Muscle layer of duodenum (tissue), 2 donors: Measurements from ENCODE around the gene TRAFD1.
A peak's percentile ranks its signal among the peaks of the same experiment; 100 is the strongest.
"Not testable (repeated sequence)": the region's sequence is repeated elsewhere in the genome, so short reads cannot be mapped to it uniquely, and the experiment has no call there.

Source experiments
- H3K27ac ChIP-seq: one replicate; pipeline ENCODE4 v1.7.0; 2013; ENCODE audit warnings: mild to moderate bottlenecking, low read length
- H3K27me3 ChIP-seq: one replicate; pipeline ENCODE4 v1.7.0; 2013; ENCODE audit warnings: low read depth, mild to moderate bottlenecking, control low read depth, low read length
- H3K36me3 ChIP-seq, 2 donors: one replicate each; pipeline ENCODE4 v1.7.0; 2013; ENCODE audit warnings: low read length in 2 of 2, control low read depth in 1 of 2, mild to moderate bottlenecking in 1 of 2; ENCODE audit not compliant: insufficient read depth in 2 of 2, control insufficient read depth in 1 of 2
- H3K4me1 ChIP-seq, 2 donors: one replicate each; pipeline ENCODE4 v1.7.0; 2013; ENCODE audit warnings: low read length in 2 of 2, mild to moderate bottlenecking in 2 of 2, control low read depth in 1 of 2, moderate library complexity in 1 of 2; ENCODE audit not compliant: insufficient read depth in 2 of 2, control insufficient read depth in 1 of 2
- H3K4me3 ChIP-seq, 2 donors: one replicate each; pipeline ENCODE4 v1.7.0; 2013; ENCODE audit warnings: low read length in 2 of 2, low read depth in 1 of 2, mild to moderate bottlenecking in 1 of 2
- H3K9me3 ChIP-seq, 2 donors: one replicate each; pipeline ENCODE4 v1.7.0; 2013; ENCODE audit warnings: low read length in 2 of 2, control low read depth in 1 of 2, mild to moderate bottlenecking in 1 of 2; ENCODE audit not compliant: control insufficient read depth in 1 of 2
- donor health status: healthy.

The TRAFD1 gene

DNA sequence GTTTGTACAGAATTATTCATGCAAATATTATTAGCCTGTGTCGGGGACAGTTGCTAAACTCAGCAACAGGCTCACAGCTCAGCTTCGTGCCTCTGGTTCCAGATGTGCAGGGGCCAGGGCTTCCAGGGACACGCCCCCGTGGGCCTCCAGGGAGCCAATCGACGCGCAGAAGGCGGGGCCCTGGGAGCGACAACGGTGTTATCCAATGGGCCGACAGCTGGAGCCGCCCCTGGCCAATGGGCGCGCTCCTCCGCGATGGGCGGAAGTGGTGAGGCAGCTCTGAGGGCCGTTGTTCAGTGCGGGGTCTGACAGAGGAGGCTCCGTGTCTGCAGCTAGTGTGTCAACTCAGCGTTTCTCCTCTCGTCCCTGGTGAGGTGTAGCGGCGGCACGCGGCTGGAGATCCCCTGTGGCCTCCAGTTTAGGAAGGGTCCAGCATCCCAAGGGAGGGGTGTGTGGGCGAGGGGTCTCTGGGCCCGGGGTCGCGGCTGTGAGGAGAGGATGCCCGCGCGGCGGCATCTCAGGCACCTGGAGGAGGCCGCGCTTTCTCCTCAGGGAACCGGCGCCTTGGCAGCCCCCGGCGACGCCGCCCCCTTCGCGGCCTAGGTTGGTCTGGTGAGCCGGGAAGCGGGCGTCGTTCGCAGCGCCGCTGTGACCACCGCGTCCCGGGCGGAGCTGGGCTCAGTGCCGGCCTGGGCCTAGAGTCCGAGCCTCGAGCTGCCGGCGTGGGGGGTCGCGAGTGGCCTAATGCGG is at the start of gene TRAFD1:
TSS of gene TRAFD1 (plus strand) at position 311 of the 750 bp plus-strand sequence. CDS start 4,963 bp downstream, outside the sequence.
- Histone ChIP-seq H3K27ac (peak within 1 kb of the TSS; percentile 84), H3K36me3 (no peaks in the 10 kb centered on the region), H3K4me1 (peaks cover 11 to 22% of the 10 kb centered on the region in 2 donors), H3K27me3 (no peaks in the 10 kb centered on the region), H3K9me3 (no peaks in the 10 kb centered on the region), H3K4me3 (peak within 1 kb of the TSS; percentile 70 to 90)

DNA sequence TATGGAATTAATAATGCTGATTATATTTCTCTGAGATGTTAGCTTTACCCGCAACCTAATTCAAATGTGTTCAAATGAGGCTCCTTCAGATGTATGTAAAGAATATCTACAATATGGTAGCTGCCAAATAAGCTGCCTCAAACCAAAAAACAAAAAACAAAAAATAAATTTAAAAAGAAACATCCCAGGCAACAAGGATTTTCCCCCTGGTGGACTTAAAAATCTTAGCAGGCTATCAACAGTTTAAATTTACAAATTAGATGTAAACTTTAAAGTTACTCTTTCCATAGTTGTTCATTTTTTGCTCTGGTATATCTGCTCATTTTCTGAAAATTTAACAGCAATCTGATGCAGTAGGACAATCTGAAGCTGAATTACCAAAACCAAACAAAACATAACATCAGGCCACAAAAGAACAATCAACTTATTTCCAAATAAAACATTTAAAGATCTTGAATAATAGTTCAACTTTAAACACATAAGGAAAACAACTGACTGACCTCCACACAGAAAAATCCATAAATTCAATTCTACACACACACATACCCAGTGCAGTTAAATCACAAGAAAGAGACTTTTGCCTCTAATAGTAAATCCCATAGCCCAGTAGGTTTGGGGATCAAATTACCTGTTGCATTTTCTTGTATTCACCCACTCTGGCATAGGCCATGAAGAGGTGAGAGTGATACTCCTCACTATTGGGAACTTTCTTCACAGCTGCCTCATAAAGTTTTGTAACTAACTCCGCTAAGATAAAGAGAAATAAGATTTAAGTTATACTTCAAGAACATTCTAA is 38.1 kb upstream of the TRAFD1 start:
- H3K27ac ChIP-seq, result no peak overlapping the region
- peaks cover 16 to 17% of the 10 kb centered on the region in 2 donors for H3K36me3 ChIP-seq
- no peak overlapping the region for H3K4me3 ChIP-seq
- H3K9me3 ChIP-seq, result no peaks in the 10 kb centered on the region
- no peaks in the 10 kb centered on the region for H3K27me3 ChIP-seq
- H3K4me1 ChIP-seq, result no peaks in the 10 kb centered on the region

GRCh38 chr12:112087851-112088250 is 37.5 kb upstream of the TRAFD1 start:
- no peaks in the 10 kb centered on the region for H3K9me3 ChIP-seq
- H3K36me3 ChIP-seq, result peaks cover 16 to 17% of the 10 kb centered on the region in 2 donors
- H3K4me1 ChIP-seq, result no peaks in the 10 kb centered on the region
- no peak overlapping the region for H3K27ac ChIP-seq
- H3K27me3 ChIP-seq, result no peaks in the 10 kb centered on the region
- H3K4me3 ChIP-seq, result no peak overlapping the region

DNA sequence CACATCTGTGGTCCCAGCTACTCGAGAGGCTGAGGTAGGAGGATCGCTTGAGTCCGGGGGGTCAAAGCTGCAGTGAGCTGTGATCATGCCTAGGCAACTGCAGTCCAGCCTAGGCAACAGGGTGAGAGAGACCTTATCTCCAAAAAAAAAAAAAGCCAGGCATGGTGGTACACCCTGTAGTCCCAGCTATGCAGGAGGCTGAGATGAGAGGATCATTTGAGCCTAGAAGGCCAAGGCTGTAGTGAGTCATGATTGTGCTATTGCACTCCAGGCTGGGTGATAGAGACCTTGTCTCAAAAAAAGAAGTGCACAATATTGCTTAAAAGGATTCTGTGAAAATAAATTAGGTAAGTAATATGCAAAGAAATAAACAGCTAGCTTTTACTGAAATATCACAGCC is 33.8 kb upstream of the TRAFD1 start:
- no peak overlapping the region for H3K27ac ChIP-seq
- H3K9me3 ChIP-seq, result no peaks in the 10 kb centered on the region
- H3K36me3 ChIP-seq, result peaks cover 16 to 19% of the 10 kb centered on the region in 2 donors
- no peak overlapping the region for H3K4me3 ChIP-seq
- H3K4me1 ChIP-seq, result peaks cover 0 to 5% of the 10 kb centered on the region in 2 donors
- H3K27me3 ChIP-seq, result no peaks in the 10 kb centered on the region

DNA sequence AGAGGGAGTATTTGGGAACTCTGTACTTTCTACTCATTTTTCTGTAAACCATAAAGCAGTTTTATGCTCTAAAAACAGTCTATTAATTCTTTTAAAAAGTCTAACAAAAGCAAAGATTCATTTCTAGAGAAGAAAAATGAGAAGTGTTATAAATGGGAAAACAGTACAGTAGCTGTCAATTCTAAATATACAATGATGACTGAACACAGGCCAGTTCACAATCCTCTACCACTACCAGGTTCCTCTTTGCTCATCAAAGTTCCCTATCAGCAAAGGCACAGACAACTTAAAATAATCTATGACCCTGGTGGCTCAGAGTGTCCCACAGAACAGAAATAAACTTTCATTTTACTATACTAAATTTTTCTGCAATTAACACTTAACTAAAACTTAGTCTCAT is 29.3 kb upstream of the TRAFD1 start:
- Histone ChIP-seq H3K4me1 (peaks cover 0 to 6% of the 10 kb centered on the region in 2 donors), H3K9me3 (no peaks in the 10 kb centered on the region), H3K4me3 (no peak overlapping the region), H3K36me3 (peaks cover 15 to 31% of the 10 kb centered on the region in 2 donors), H3K27ac (no peak overlapping the region), H3K27me3 (no peaks in the 10 kb centered on the region)

DNA sequence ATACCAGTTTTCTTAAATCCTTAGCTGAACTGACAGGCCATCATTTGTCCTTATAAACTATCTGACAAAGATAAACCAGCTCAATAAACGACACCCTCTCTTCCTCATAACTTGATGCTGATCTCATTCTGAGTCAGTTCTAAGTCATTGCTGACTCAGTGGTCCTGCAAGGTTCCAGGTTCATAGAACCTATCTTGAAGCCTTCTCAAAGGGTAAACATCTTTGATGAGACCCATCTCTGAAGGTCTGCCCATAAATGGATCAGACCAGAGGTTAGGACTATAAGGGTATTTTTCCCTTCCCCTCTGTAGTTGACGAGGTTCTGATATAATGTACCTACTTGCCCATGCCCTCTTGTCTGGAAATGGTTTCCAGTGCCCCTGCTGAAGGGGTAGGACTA is 28.7 kb upstream of the TRAFD1 start:
- no peaks in the 10 kb centered on the region for H3K27me3 ChIP-seq
- H3K27ac ChIP-seq, result peak overlapping the region; percentile 3
- H3K4me1 ChIP-seq, result peaks cover 0 to 6% of the 10 kb centered on the region in 2 donors
- H3K36me3 ChIP-seq, result peaks cover 17 to 26% of the 10 kb centered on the region in 2 donors
- no peak overlapping the region for H3K4me3 ChIP-seq
- no peaks in the 10 kb centered on the region for H3K9me3 ChIP-seq

- Histone ChIP-seq H3K27me3 (no peaks in the 10 kb centered on the region), H3K4me1 (peaks cover 0 to 6% of the 10 kb centered on the region in 2 donors), H3K4me3 (no peak overlapping the region), H3K9me3 (no peaks in the 10 kb centered on the region), H3K27ac (no peak overlapping the region), H3K36me3 (peaks cover 17 to 25% of the 10 kb centered on the region in 2 donors)
Observed at GRCh38 chr12:112097641-112098040, 27.7 kb upstream of the TRAFD1 start.

- peaks cover 17 to 25% of the 10 kb centered on the region in 2 donors for H3K36me3 ChIP-seq
- not testable (repeated sequence) for H3K27ac ChIP-seq, H3K27me3 ChIP-seq, H3K4me3 ChIP-seq, H3K4me1 ChIP-seq, H3K9me3 ChIP-seq
Observed at GRCh38 chr12:112100500-112100899, 24.9 kb upstream of the TRAFD1 start.

GRCh38 chr12:112102127-112102526 is 23.2 kb upstream of the TRAFD1 start:
- Histone ChIP-seq H3K27ac (no peak overlapping the region), H3K27me3 (no peaks in the 10 kb centered on the region), H3K36me3 (peaks cover 10 to 17% of the 10 kb centered on the region in 2 donors), H3K4me3 (no peak overlapping the region), H3K4me1 (peaks cover 0 to 14% of the 10 kb centered on the region in 2 donors), H3K9me3 (no peaks in the 10 kb centered on the region)

GRCh38 chr12:112102746-112103145 is 22.6 kb upstream of the TRAFD1 start:
- H3K9me3 ChIP-seq, H3K27me3 ChIP-seq, H3K27ac ChIP-seq, H3K4me3 ChIP-seq: not testable (repeated sequence)
- peaks cover 4 to 14% of the 10 kb centered on the region in 2 donors for H3K4me1 ChIP-seq
- H3K36me3 ChIP-seq, result peaks cover 10 to 17% of the 10 kb centered on the region in 2 donors

- Histone ChIP-seq H3K4me3 (no peak overlapping the region), H3K27me3 (no peaks in the 10 kb centered on the region), H3K36me3 (peaks cover 10 to 17% of the 10 kb centered on the region in 2 donors), H3K4me1 (peaks cover 5 to 14% of the 10 kb centered on the region in 2 donors), H3K27ac (no peak overlapping the region), H3K9me3 (no peaks in the 10 kb centered on the region)
Observed at GRCh38 chr12:112103758-112104503, 21.4 kb upstream of the TRAFD1 start.
